OCI-M2 (cell line): ENCODE data around the gene ACOT9.
A peak's percentile ranks its signal among the peaks of the same experiment; 100 is the strongest.
"Not testable (repeated sequence)": the region's sequence is repeated elsewhere in the genome, so short reads cannot be mapped to it uniquely, and the experiment has no call there.

Experiments
- DNase-seq: peaks from one replicate; lab custom pipeline; 2025; ENCODE audit not compliant: unreplicated experiment; lab: John Stamatoyannopoulos, UW

The ACOT9 gene

GRCh38 chrX:23742697-23743622 lies at the start of gene ACOT9:
TSS of gene ACOT9 (minus strand) at chrX:23743276. CDS start at chrX:23743144, 132 bp downstream.
- peak; percentile 56 for DNase-seq

- DNase-seq = no peak
Measured at GRCh38 chrX:23790155-23790497, 47.0 kb upstream of the ACOT9 start.

- no peak for DNase-seq
Measured at GRCh38 chrX:23789386-23790154, 46.5 kb upstream of the ACOT9 start.

- DNase-seq = no peak
Measured at GRCh38 chrX:23788946-23789345, 45.9 kb upstream of the ACOT9 start.

- no peak for DNase-seq
Measured at GRCh38 chrX:23788521-23788920, 45.4 kb upstream of the ACOT9 start.

GRCh38 chrX:23787745-23788118 lies 44.7 kb upstream of the ACOT9 start:
- DNase-seq = no peak

GRCh38 chrX:23786268-23786815 lies 43.3 kb upstream of the ACOT9 start:
- no peak for DNase-seq

GRCh38 chrX:23785580-23785979 lies 42.5 kb upstream of the ACOT9 start:
- DNase-seq = no peak

- DNase-seq = no peak
Measured at GRCh38 chrX:23784470-23785331, 41.6 kb upstream of the ACOT9 start.

- DNase-seq = no peak
Measured at GRCh38 chrX:23783589-23784469, 40.8 kb upstream of the ACOT9 start.

- peak; percentile 84 for DNase-seq
Measured at GRCh38 chrX:23782863-23783588, 40.0 kb upstream of the ACOT9 start, which contains the start of gene SAT1. TSS of gene SAT1 (plus strand) at chrX:23783173. CDS start at chrX:23783352, 179 bp downstream.

- DNase-seq = no peak
Measured at GRCh38 chrX:23782455-23782854, 39.4 kb upstream of the ACOT9 start.

GRCh38 chrX:23779025-23779424 lies 35.9 kb upstream of the ACOT9 start:
- no peak for DNase-seq

GRCh38 chrX:23776363-23776762 lies 33.3 kb upstream of the ACOT9 start:
- DNase-seq = no peak

- DNase-seq = no peak
Measured at GRCh38 chrX:23773601-23774175, 30.6 kb upstream of the ACOT9 start.

GRCh38 chrX:23771086-23771485 lies 28.0 kb upstream of the ACOT9 start:
- not testable (repeated sequence) for DNase-seq

GRCh38 chrX:23770142-23770541 lies 27.1 kb upstream of the ACOT9 start:
- DNase-seq = no peak

- DNase-seq = no peak
Measured at GRCh38 chrX:23766650-23767551, 23.8 kb upstream of the ACOT9 start.
